Fibroblast of pulmonary artery (primary cell): ENCODE data around the gene STMP1.

Source experiments
- DNase-seq: peaks from one replicate; pipeline ENCODE4 v3.0.0-alpha.2; 2010; ENCODE audit warnings: low read depth
- H3K4me3 ChIP-seq: replicated peaks from 2 replicates; pipeline ENCODE4 v1.5.1; 2011; ENCODE audit warnings: low read depth, mild to moderate bottlenecking, control low read depth, low read length, moderate library complexity
- TF ChIP-seq, protein P1 (sequence below): IDR thresholded peaks from 2 replicates; pipeline ENCODE4 v1.5.1; 2011; ENCODE audit warnings: mild to moderate bottlenecking, control low read depth, low read length, inconsistent platforms; ENCODE audit errors: missing control alignments

STMP1 gene

DNA sequence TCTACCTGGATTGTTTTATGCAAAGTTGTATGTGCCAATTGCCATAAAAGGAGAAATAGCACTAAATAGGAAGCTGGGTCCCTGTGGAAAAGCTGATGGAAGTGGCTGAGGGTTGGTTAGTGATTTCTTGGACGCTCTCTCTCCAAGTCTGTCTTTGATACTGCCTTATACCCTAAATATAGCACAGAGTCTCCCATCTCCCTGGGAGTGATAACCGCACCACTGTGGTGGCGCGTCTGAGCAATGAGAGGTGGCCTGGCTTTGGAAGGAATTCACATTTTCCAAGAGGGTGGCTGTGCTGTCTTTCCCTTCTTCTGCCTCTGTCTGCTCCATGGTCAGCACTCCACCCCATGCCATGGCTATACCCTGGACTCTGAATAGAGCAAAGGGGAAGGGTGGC, 31.2 kb downstream of the STMP1 start:
- no peak overlapping the region for H3K4me3 ChIP-seq
- no peak for DNase-seq
- TF ChIP-seq, protein P1, sequence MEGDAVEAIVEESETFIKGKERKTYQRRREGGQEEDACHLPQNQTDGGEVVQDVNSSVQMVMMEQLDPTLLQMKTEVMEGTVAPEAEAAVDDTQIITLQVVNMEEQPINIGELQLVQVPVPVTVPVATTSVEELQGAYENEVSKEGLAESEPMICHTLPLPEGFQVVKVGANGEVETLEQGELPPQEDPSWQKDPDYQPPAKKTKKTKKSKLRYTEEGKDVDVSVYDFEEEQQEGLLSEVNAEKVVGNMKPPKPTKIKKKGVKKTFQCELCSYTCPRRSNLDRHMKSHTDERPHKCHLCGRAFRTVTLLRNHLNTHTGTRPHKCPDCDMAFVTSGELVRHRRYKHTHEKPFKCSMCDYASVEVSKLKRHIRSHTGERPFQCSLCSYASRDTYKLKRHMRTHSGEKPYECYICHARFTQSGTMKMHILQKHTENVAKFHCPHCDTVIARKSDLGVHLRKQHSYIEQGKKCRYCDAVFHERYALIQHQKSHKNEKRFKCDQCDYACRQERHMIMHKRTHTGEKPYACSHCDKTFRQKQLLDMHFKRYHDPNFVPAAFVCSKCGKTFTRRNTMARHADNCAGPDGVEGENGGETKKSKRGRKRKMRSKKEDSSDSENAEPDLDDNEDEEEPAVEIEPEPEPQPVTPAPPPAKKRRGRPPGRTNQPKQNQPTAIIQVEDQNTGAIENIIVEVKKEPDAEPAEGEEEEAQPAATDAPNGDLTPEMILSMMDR: no peak

DNA sequence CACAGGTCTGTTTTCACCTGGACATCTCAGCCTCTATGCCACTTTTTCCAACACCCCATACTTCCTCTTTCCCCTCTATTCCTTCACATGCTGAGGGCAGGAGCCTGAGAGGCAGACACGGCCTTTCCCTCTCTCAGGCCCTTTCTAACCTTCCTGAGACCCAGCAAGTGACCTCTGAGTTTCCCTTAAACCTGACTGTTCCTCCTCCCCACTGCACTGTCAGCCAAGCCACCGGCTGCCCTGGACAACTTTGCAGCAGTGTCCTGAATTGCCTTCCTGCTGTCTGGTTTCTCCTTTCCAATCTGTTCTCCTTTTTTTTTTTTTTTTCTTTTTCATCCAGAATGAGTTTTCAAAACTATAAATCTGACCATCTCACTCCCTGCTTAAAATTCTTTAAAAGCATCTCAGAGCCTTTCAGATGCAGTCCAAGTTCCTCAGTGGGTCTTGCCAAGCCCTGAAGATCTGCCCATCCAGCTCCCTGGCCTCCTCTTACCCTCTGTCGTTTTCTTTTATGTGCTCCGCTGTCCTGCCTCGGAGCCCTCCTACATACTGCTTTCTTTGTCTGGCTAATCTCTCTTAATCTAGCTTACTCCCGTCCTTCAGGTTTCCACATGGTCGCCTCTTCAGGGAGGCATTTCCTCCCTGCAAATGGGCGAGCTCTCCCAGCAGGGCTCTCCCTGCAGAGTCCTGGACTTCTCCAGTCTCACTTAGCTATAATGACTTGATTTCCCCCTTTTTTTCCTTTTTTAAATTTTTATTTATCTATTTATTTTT, 35.1 kb downstream of the STMP1 start:
- DNase-seq: no peak
- TF ChIP-seq, protein P1: no peak
- no peak overlapping the region for H3K4me3 ChIP-seq

DNA sequence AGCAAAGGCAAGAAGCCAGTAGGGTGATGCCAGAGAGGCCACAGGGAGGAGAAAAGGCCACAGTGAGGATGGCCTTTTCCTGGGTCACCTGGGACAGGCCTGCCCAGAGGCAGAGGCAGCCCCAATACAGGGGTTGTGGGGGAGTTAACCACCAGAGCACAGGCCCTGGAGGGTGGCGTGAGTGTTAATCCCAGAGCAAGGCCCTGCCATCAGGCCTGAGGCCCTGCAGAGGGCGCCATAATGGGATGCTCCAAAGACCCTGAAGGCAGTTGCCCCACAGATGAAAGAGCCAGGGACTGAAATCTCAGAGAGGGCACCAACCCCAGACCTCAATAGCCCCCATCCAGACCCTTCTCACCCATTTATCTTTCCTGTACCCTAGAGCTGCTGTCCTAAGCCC, 41.8 kb downstream of the STMP1 start:
- DNase-seq: no peak
- no peak overlapping the region for H3K4me3 ChIP-seq
- TF ChIP-seq, protein P1: peak; percentile 18

DNA sequence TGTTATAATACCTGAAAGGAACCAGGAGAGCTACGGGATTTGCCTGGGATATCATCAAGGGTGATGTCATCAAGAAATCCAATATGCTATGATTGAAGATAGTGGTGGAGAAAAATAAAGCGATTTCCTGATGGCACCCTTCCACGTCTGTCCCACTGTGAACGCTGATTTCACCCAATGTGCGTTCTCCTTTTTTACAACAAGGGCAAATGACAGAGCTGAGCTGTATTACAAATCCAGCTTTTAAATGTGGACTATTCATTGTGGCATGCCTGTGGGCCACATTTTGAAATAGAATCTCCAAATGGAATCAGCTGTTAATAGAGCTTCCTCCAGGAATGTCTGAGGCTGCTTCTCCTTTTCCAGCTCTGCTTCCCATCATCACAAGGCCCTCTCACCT, 42.4 kb downstream of the STMP1 start:
- TF ChIP-seq, protein P1: no peak
- H3K4me3 ChIP-seq: no peak overlapping the region
- DNase-seq: no peak

DNA sequence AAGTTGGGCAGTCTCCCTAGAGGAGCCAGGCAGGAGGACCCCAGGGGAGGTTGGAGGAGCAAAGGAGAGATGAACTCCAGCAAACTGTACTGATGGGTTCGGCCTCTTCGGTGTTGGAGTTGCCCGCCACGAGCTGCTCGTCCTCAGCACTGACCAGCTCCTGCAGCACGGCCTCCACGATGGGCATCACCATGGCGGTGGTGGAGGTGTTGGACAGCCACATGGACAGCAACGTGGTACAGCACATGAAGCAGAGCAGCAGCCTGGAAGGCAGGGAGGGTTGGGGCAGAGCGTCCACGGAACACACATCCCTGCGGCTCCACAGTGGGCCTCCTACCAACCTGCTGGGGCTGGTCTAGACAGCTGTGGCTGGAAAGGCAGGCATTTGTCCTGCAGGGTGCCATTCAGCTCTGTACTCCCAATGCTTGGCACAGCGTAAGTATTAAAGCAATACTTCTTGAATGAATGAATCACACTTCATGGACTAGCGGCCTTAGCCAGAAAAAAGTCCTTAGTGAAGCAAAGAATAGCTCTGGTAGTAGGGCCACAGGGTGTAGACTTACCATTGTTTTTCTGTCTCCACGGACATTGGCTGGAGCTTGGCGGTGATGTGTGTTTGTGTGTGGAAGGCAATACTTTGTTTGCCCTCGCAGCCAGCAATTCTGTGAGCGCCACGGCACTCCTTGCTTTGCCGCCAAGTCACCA, 43.9 kb downstream of the STMP1 start:
- no peak for DNase-seq
- H3K4me3 ChIP-seq: no peak overlapping the region
- TF ChIP-seq, protein P1: no peak

DNA sequence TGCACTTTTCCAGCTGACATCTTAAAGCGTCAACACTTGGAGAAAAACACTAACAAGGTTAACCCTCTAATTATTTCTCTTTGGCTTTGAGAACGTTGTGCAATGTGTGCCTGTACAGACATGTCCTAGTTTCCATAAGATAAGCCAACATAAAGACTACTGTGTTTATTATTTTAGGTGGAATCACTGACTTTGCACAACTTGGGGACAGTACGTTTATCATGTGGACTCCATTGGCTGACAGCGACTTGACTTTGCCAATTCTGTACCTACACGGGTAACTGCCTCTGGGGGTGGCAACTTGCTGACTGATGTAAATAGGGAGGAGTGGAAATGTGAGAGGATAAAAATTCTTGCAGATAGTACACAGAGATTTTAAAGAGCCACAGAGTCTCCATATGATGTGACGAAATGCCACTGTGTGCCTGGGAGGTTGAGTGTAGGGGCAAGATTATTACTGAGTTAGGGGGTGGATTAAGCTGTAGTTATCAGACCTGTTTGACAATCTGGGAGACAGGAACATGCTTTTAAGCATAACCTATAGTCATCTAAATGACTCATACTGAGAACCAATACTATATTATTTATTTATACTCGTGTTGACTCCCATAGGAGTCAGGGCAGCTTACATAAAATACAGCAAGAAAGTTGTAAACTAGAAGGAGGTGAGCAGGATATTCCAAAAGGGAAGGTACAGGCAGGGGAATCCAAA, 44.7 kb downstream of the STMP1 start:
- TF ChIP-seq, protein P1: no peak
- no peak for DNase-seq
- H3K4me3 ChIP-seq: no peak overlapping the region
